OCI-LY1 (cell line): ENCODE data around the gene ADAM12.

Experiments
- EZH2 ChIP-seq: fragments of 200-600 bp; sonication (generic), shearing (Covaris generic); IDR thresholded peaks from 2 replicates; pipeline ENCODE4 v1.8.0; 2017; ENCODE audit warnings: borderline replicate concordance, mixed run types, mild to moderate bottlenecking, antibody characterized with exemption, low read length, moderate library complexity, mixed read lengths
- TF ChIP-seq, protein P1 (sequence below): fragments of 200-600 bp; sonication (generic), shearing (Covaris generic); IDR thresholded peaks from 2 replicates; pipeline ENCODE4 v1.5.1; 2017; ENCODE audit warnings: mild to moderate bottlenecking, antibody characterized with exemption, low read length, moderate library complexity, mixed read lengths

DNA sequence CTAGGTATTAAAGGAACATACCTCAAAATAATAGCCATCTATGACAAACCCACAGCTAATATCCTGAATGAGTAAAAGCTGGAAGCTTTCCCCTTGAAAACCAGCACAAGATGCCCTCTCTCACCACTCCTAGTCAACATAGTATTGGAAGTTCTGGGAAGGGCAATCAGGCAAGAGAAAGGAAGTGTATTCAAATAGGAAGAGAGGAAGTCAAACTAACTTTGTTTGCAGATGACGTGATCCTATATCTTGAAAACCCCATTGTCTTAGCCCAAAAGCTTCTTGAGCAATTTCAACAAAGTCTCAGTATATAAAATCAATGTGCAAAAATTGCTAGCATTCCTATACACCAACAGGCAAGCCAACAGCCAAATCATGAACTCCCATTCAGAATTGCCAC lies 360.6 kb downstream of the ADAM12 start:
- TF ChIP-seq, protein P1, sequence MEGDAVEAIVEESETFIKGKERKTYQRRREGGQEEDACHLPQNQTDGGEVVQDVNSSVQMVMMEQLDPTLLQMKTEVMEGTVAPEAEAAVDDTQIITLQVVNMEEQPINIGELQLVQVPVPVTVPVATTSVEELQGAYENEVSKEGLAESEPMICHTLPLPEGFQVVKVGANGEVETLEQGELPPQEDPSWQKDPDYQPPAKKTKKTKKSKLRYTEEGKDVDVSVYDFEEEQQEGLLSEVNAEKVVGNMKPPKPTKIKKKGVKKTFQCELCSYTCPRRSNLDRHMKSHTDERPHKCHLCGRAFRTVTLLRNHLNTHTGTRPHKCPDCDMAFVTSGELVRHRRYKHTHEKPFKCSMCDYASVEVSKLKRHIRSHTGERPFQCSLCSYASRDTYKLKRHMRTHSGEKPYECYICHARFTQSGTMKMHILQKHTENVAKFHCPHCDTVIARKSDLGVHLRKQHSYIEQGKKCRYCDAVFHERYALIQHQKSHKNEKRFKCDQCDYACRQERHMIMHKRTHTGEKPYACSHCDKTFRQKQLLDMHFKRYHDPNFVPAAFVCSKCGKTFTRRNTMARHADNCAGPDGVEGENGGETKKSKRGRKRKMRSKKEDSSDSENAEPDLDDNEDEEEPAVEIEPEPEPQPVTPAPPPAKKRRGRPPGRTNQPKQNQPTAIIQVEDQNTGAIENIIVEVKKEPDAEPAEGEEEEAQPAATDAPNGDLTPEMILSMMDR: no peak
- no peak for TF ChIP-seq EZH2
